ENCODE measurements around the gene KIF14. TPM values are rescaled to one million over a fixed set of nuclear protein-coding genes. Genes with fewer than 3 reads are reported as not detected.
A peak's percentile ranks its signal among the peaks of the same experiment; 100 is the strongest.

Gene KIF14
- total RNA-seq, 1 donor from 2014 or later = 3.8 TPM

DNA sequence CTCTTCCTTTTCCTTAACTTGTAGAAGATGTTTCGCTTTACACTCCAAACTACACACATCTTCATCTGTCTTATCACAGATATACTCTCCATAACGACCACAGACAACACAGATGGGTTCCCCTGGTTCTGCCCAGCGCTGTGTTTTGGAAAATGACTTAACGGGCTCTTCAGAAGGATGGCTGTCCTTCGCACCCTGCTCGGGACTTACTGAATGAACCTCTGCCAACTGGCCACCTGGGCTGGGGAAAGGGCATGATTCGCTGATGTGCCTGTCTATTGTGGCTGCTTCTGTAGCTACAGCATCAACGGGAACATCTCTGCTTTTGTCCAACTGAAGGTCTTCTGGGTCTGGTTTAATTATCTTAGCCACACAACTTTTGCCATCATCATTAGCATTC is 45.8 kb upstream of the KIF14 start:
- H3K27ac Mint-ChIP-seq (ENCODE audit: unreplicated experiment) = peak overlapping the region; percentile 57

GRCh38 chr1:200665861-200666260 is 45.3 kb upstream of the KIF14 start:
- Mint-ChIP-seq H3K4me1 (ENCODE audit: unreplicated experiment) (peaks cover 23% of the 10 kb centered on the region), H3K9me3 (ENCODE audit: unreplicated experiment) (no peaks in the 10 kb centered on the region), H3K36me3 (ENCODE audit: low read depth, unreplicated experiment) (no peaks in the 10 kb centered on the region), H3K27ac (ENCODE audit: unreplicated experiment) (peak overlapping the region; percentile 57), H3K4me3 (ENCODE audit: unreplicated experiment) (no peak overlapping the region), H3K27me3 (ENCODE audit: unreplicated experiment) (peaks cover 4% of the 10 kb centered on the region)
- TF ChIP-seq, protein P1, sequence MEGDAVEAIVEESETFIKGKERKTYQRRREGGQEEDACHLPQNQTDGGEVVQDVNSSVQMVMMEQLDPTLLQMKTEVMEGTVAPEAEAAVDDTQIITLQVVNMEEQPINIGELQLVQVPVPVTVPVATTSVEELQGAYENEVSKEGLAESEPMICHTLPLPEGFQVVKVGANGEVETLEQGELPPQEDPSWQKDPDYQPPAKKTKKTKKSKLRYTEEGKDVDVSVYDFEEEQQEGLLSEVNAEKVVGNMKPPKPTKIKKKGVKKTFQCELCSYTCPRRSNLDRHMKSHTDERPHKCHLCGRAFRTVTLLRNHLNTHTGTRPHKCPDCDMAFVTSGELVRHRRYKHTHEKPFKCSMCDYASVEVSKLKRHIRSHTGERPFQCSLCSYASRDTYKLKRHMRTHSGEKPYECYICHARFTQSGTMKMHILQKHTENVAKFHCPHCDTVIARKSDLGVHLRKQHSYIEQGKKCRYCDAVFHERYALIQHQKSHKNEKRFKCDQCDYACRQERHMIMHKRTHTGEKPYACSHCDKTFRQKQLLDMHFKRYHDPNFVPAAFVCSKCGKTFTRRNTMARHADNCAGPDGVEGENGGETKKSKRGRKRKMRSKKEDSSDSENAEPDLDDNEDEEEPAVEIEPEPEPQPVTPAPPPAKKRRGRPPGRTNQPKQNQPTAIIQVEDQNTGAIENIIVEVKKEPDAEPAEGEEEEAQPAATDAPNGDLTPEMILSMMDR (IDR thresholded peaks at IDR 0.05; ENCODE audit: unreplicated experiment) = no peak
- no peak for DNase-seq (ENCODE audit: low spot score)

More for the DNA sequence above, 45.8 kb upstream of the KIF14 start:
- Mint-ChIP-seq H3K4me1 (ENCODE audit: unreplicated experiment) (peaks cover 24% of the 10 kb centered on the region), H3K9me3 (ENCODE audit: unreplicated experiment) (no peaks in the 10 kb centered on the region), H3K36me3 (ENCODE audit: low read depth, unreplicated experiment) (no peaks in the 10 kb centered on the region), H3K4me3 (ENCODE audit: unreplicated experiment) (no peak overlapping the region), H3K27me3 (ENCODE audit: unreplicated experiment) (peaks cover 5% of the 10 kb centered on the region)
- DNase-seq (ENCODE audit: low spot score) = no peak
- TF ChIP-seq, protein P1 (IDR thresholded peaks at IDR 0.05; ENCODE audit: unreplicated experiment) = no peak

- H3K4me1 Mint-ChIP-seq (ENCODE audit: unreplicated experiment) = peaks cover 3% of the 10 kb centered on the region
- no peak overlapping the region for H3K27ac Mint-ChIP-seq (ENCODE audit: unreplicated experiment)
- no peaks in the 10 kb centered on the region for H3K27me3 Mint-ChIP-seq (ENCODE audit: unreplicated experiment)
- H3K4me3 Mint-ChIP-seq (ENCODE audit: unreplicated experiment) = no peak overlapping the region
- H3K36me3 Mint-ChIP-seq (ENCODE audit: low read depth, unreplicated experiment) = peaks cover 18% of the 10 kb centered on the region
- TF ChIP-seq, protein P1 (IDR thresholded peaks at IDR 0.05; ENCODE audit: unreplicated experiment) = no peak
- no peak for DNase-seq (ENCODE audit: low spot score)
- no peaks in the 10 kb centered on the region for H3K9me3 Mint-ChIP-seq (ENCODE audit: unreplicated experiment)
Observed at GRCh38 chr1:200660719-200661118, 40.2 kb upstream of the KIF14 start.

DNA sequence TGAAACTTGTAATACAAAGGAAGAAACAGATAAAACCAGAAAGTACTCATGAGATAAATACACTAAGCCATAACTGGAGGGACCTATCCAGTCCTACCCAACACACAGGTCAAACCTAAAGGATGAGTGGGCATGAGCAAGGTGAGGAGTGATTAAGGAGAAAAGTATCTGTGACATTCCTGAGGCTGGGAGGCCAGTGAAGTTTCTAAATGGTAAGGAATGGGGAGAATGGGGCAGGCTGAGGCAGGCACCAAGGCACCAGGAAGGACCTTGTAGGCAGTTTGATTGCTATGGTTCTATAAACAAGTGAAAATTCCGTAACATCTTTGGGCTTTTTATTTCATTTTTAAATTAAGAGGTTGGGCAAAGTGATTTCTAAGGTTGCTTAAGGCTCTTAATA is 38.7 kb upstream of the KIF14 start:
- TF ChIP-seq, protein P1 (IDR thresholded peaks at IDR 0.05; ENCODE audit: unreplicated experiment) = no peak
- Mint-ChIP-seq H3K4me3 (ENCODE audit: unreplicated experiment) (no peak overlapping the region), H3K4me1 (ENCODE audit: unreplicated experiment) (no peaks in the 10 kb centered on the region), H3K36me3 (ENCODE audit: low read depth, unreplicated experiment) (peaks cover 25% of the 10 kb centered on the region), H3K9me3 (ENCODE audit: unreplicated experiment) (no peaks in the 10 kb centered on the region), H3K27me3 (ENCODE audit: unreplicated experiment) (peaks cover 1% of the 10 kb centered on the region), H3K27ac (ENCODE audit: unreplicated experiment) (no peak overlapping the region)
- no peak for DNase-seq (ENCODE audit: low spot score)

DNA sequence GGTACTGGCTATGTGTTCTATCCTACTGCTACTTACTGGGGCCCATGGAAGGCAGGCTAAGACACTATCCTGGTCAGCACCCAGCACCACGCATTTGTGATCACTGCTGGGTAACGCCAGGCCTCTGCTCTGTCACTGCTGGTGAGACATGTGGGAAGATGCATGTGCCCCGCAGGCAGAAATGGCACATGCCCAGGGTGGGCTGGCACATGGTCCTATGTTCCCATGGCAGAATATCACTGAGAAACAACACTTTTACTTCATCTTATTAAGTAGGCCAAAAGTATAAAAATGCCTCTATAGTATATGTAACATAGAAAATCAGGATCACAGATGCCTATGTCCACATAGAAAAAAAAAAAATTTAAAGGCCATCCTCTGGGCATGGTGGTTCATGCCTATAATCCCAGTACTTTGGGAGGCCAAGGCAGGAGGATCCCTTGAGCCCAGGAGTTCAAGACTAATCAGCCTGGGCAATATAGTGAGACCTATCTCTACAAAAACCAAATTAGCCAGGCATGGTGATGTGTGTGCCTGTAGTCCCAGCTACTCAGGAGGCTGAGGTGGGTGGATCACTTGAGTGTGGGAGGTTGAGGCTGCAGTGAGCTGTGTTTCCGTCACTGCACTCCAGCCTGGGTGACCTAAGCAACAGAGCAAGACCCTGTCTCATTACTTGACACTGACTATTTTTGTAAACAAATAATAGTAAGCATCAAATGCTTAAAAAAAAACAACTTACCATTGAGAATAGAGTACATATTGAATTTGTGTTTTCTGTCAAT is 37.7 kb upstream of the KIF14 start:
- H3K27ac Mint-ChIP-seq (ENCODE audit: unreplicated experiment) = no peak overlapping the region
- H3K4me3 Mint-ChIP-seq (ENCODE audit: unreplicated experiment) = no peak overlapping the region
- no peaks in the 10 kb centered on the region for H3K4me1 Mint-ChIP-seq (ENCODE audit: unreplicated experiment)
- no peaks in the 10 kb centered on the region for H3K9me3 Mint-ChIP-seq (ENCODE audit: unreplicated experiment)
- DNase-seq (ENCODE audit: low spot score) = no peak
- TF ChIP-seq, protein P1 (IDR thresholded peaks at IDR 0.05; ENCODE audit: unreplicated experiment) = no peak
- peaks cover 31% of the 10 kb centered on the region for H3K36me3 Mint-ChIP-seq (ENCODE audit: low read depth, unreplicated experiment)
- H3K27me3 Mint-ChIP-seq (ENCODE audit: unreplicated experiment) = peaks cover 1% of the 10 kb centered on the region
